Measurements from ENCODE around the gene TNFRSF25. TPM values are rescaled to one million over a fixed set of nuclear protein-coding genes. Genes with fewer than 3 reads are reported as not detected.

TNFRSF25 gene
- total RNA-seq, 2 donors from 2014 or later: 33.1 to 87.1 TPM

DNA sequence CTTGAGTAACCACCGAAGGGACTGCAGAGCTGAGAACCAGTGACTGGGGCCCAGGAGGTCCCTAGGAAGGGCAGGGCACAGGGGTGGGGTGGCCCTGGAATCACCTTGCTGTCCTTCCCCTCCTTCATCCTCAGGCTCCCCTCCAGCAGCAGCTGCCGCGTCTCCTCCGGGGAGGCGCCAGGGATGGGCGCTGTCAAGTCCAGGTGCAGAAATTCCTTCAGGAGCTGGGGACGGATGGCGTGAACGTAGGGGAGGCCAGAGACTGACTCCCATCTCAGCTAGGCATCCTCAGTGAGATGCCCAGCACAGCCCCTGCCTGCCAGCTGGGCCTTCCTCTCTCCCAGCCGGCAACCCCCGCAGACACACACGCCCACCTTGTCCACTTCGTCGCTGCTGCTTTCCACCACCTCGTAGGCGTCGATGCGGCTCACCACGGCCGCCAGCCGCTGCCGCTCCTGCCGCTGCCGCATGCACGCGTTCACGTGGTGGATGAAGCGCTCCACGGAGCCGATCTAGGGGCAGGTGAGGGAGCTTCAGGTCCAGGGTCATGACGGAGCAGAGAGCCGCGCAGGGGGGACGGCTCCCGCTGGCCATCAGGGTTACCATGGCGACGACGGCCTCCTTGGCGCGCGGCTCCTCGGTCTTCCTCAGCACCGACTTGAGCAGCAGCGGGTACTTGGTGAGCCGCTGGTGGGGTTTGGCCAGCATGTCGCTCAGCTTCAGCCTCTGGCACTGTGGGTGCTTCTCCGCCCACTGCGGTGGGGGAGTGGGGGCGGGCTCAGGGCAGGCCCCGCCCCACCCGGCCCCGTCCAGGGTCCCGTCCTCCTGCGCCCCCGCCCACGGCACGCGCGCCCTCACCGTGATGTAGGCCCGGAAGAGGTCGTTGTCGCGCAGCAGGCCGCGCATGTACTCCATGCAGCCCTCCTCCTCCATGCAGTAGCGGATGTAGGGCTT is 4.4 kb upstream of the TNFRSF25 start:
- Histone ChIP-seq H3K4me3 (no peak overlapping the region), H3K9me3 (no peaks in the 10 kb centered on the region), H3K27me3 (no peaks in the 10 kb centered on the region), H3K4me1 (no peaks in the 10 kb centered on the region), H3K9ac (ENCODE audit: low read depth in 2 of 2, low read length in 2 of 2) (no peak overlapping the region), H3K27ac (no peak overlapping the region), H3K36me3 (no peaks in the 10 kb centered on the region)
- intact Hi-C loops (cut with DNase I): no loop called here
- TF ChIP-seq, protein P1, sequence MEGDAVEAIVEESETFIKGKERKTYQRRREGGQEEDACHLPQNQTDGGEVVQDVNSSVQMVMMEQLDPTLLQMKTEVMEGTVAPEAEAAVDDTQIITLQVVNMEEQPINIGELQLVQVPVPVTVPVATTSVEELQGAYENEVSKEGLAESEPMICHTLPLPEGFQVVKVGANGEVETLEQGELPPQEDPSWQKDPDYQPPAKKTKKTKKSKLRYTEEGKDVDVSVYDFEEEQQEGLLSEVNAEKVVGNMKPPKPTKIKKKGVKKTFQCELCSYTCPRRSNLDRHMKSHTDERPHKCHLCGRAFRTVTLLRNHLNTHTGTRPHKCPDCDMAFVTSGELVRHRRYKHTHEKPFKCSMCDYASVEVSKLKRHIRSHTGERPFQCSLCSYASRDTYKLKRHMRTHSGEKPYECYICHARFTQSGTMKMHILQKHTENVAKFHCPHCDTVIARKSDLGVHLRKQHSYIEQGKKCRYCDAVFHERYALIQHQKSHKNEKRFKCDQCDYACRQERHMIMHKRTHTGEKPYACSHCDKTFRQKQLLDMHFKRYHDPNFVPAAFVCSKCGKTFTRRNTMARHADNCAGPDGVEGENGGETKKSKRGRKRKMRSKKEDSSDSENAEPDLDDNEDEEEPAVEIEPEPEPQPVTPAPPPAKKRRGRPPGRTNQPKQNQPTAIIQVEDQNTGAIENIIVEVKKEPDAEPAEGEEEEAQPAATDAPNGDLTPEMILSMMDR (IDR thresholded peaks at IDR 0.05): no peak
- no peak for DNase-seq

GRCh38 chr1:6468729-6469461 is 2.9 kb upstream of the TNFRSF25 start:
- Histone ChIP-seq H3K9me3 (no peaks in the 10 kb centered on the region), H3K27ac (no peak overlapping the region), H3K9ac (ENCODE audit: low read depth in 2 of 2, low read length in 2 of 2) (no peak overlapping the region), H3K36me3 (no peaks in the 10 kb centered on the region), H3K27me3 (no peaks in the 10 kb centered on the region), H3K4me1 (no peaks in the 10 kb centered on the region), H3K4me3 (no peak overlapping the region)
- intact Hi-C loops (cut with DNase I): no loop called here
- TF ChIP-seq, protein P1 (IDR thresholded peaks at IDR 0.05): no peak
- no peak for DNase-seq

DNA sequence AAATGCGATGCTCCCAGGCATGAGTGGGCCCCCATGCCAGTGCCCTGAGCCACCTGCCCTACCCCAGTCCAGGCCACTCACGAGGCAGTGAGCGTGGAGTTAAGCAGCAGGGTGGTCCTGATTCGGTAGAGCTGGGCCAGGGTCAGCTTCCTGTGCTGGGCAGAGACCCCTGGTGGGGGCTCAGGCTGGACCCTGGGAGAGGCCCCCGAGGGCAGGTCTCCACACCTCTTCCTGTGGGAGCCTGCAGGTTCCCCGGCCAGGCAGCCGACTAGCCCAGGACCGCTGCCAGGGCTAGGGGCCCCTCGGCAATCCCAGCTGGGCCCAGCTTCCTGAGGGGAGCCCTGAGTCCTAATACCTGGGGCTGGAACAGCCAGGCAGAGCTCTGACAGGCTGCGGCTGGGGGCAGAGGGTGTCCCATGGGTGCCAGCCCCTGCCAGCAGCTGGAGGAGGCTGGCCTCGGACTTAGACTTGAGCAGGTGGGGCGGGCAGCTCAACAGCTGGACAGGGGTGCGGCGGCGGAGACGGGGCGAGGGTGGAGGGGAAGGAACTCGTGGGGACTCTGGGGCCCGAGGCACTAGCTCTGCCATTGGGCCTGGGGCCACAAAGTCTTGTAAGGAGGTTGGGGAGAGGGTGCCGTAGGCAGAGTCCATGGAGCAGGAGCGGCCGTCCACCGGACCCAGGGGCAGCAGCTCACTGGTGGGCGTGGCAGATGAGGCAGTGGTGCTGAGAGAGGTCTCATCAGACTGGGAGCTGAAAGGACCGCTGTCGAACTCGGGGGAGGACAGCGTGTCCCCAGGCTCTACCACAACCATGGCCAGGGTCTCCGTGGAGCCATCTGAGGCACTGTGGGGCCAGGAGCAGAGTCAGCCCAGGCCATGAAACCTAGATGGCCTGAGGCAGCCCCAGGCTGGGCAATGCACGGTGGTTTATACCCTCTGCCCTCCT is 2.0 kb upstream of the TNFRSF25 start:
- Histone ChIP-seq H3K27ac (no peak overlapping the region), H3K27me3 (no peaks in the 10 kb centered on the region), H3K36me3 (no peaks in the 10 kb centered on the region), H3K9ac (ENCODE audit: low read depth in 2 of 2, low read length in 2 of 2) (no peak overlapping the region), H3K9me3 (no peaks in the 10 kb centered on the region), H3K4me3 (no peak overlapping the region), H3K4me1 (no peaks in the 10 kb centered on the region)
- intact Hi-C loops (cut with DNase I): no loop called here
- no peak for DNase-seq
- TF ChIP-seq, protein P1 (IDR thresholded peaks at IDR 0.05): no peak

DNA sequence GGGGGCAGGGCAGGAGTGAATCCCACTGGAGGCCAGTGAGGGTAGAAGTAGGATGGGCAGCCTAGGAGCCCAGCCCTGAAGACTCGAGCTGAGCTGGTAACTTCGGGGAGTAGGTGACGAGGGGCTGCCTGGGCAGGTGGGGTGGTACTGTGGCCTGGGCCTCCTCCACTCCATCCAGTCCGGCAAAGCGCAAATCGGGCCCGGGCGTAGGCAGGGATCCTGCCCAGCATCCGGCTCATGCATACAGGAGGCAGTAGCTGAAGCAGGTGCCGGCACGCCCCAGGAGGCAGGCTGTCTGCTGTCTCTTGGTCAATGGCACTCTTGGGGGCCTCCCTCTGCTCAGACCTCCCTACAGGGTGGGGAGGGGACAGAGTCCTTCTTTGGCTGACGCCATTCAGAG is 1.3 kb upstream of the TNFRSF25 start:
- Histone ChIP-seq H3K27ac (no peak overlapping the region), H3K9ac (ENCODE audit: low read depth in 2 of 2, low read length in 2 of 2) (no peak overlapping the region), H3K4me3 (no peak overlapping the region), H3K9me3 (no peaks in the 10 kb centered on the region), H3K36me3 (no peaks in the 10 kb centered on the region), H3K4me1 (no peaks in the 10 kb centered on the region), H3K27me3 (no peaks in the 10 kb centered on the region)
- no peak for DNase-seq
- TF ChIP-seq, protein P1 (IDR thresholded peaks at IDR 0.05): no peak
- intact Hi-C loops (cut with DNase I): no loop called here

DNA sequence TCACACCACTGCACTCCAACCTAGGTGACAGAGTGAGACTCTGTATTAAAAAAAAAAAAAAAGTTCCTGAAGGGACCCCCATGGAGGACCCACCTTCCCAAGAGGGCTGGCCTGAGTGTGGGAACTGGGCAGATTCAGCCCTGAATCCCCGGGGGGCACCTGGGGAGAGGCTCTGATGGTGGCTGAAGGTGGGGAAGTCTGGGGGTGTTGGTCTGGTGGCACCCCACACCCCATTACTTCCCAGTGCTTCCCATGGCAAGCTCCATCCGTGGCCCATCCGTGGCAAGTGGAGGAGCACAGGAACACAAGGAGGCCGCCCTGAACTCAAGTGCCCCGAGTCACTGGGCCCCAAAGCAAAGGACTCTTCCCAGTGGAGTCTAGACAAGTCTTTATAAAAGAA is 778 bp upstream of the TNFRSF25 start:
- no peaks in the 10 kb centered on the region for H3K9me3 ChIP-seq
- intact Hi-C loops (cut with DNase I): no loop called here
- no peak overlapping the region for H3K9ac ChIP-seq (ENCODE audit: low read depth in 2 of 2, low read length in 2 of 2)
- no peaks in the 10 kb centered on the region for H3K27me3 ChIP-seq
- H3K4me3 ChIP-seq: no peak overlapping the region
- no peak overlapping the region for H3K27ac ChIP-seq
- H3K36me3 ChIP-seq: no peaks in the 10 kb centered on the region
- DNase-seq: no peak
- no peaks in the 10 kb centered on the region for H3K4me1 ChIP-seq
- TF ChIP-seq, protein P1 (IDR thresholded peaks at IDR 0.05): no peak
